NCI-H510A treated with DMSO at 0.1 percent for 48 hours (cell line): ENCODE measurements around the gene TNFAIP8L1.
A peak's percentile ranks its signal among the peaks of the same experiment; 100 is the strongest.

Source experiments
- DNase-seq: peaks from one replicate; lab custom pipeline; 2025; lab: John Stamatoyannopoulos, UW

TNFAIP8L1 gene

GRCh38 chr19:4649392-4650047, 10.2 kb downstream of the TNFAIP8L1 start:
- no peak for DNase-seq

- DNase-seq = no peak
These were observed 10.8 kb downstream of the TNFAIP8L1 start for GRCh38 chr19:4650159-4650558.

- no peak for DNase-seq
These were observed 12.8 kb downstream of the TNFAIP8L1 start for GRCh38 chr19:4652075-4652474.

- no peak for DNase-seq
These were observed 14.6 kb downstream of the TNFAIP8L1 start for GRCh38 chr19:4653793-4654436.

- DNase-seq = no peak
These were observed 15.4 kb downstream of the TNFAIP8L1 start for GRCh38 chr19:4654437-4655361.

- no peak for DNase-seq
These were observed 16.8 kb downstream of the TNFAIP8L1 start for GRCh38 chr19:4656102-4656501.

GRCh38 chr19:4657262-4657661, 17.9 kb downstream of the TNFAIP8L1 start:
- no peak for DNase-seq

- no peak for DNase-seq
These were observed 18.5 kb downstream of the TNFAIP8L1 start for GRCh38 chr19:4657835-4658234.

GRCh38 chr19:4660181-4660791, 21.0 kb downstream of the TNFAIP8L1 start:
- DNase-seq = no peak

GRCh38 chr19:4660993-4661392, 21.7 kb downstream of the TNFAIP8L1 start:
- no peak for DNase-seq

- no peak for DNase-seq
These were observed 22.8 kb downstream of the TNFAIP8L1 start for GRCh38 chr19:4662020-4662695.

GRCh38 chr19:4662812-4663211, 23.5 kb downstream of the TNFAIP8L1 start:
- DNase-seq = no peak

- no peak for DNase-seq
These were observed 25.3 kb downstream of the TNFAIP8L1 start for GRCh38 chr19:4664642-4665041.

GRCh38 chr19:4669723-4670480, 30.6 kb downstream of the TNFAIP8L1 start, which contains the start of gene MYDGF:
MYDGF (minus strand) TSS chr19:4670342; CDS start chr19:4670334, 8 bp downstream.
- DNase-seq = peak; percentile 85

GRCh38 chr19:4671185-4671851, 32.0 kb downstream of the TNFAIP8L1 start:
- DNase-seq = no peak

- DNase-seq = no peak
These were observed 33.9 kb downstream of the TNFAIP8L1 start for GRCh38 chr19:4673216-4673615.

- no peak for DNase-seq
These were observed 34.4 kb downstream of the TNFAIP8L1 start for GRCh38 chr19:4673726-4674125.

- no peak for DNase-seq
These were observed 36.0 kb downstream of the TNFAIP8L1 start for GRCh38 chr19:4675346-4675745.

- DNase-seq = peak; percentile 14
These were observed 37.8 kb downstream of the TNFAIP8L1 start for GRCh38 chr19:4676955-4677731.
